NCI-H446 treated with DMSO at 0.1 percent for 48 hours (cell line): ENCODE data around the gene BTD.

Experiments used
- DNase-seq: peaks from one replicate; lab custom pipeline; 2025; lab: John Stamatoyannopoulos, UW

BTD gene

GRCh38 chr3:15636028-15636709, 34.6 kb downstream of the BTD start:
- DNase-seq = no peak

DNA sequence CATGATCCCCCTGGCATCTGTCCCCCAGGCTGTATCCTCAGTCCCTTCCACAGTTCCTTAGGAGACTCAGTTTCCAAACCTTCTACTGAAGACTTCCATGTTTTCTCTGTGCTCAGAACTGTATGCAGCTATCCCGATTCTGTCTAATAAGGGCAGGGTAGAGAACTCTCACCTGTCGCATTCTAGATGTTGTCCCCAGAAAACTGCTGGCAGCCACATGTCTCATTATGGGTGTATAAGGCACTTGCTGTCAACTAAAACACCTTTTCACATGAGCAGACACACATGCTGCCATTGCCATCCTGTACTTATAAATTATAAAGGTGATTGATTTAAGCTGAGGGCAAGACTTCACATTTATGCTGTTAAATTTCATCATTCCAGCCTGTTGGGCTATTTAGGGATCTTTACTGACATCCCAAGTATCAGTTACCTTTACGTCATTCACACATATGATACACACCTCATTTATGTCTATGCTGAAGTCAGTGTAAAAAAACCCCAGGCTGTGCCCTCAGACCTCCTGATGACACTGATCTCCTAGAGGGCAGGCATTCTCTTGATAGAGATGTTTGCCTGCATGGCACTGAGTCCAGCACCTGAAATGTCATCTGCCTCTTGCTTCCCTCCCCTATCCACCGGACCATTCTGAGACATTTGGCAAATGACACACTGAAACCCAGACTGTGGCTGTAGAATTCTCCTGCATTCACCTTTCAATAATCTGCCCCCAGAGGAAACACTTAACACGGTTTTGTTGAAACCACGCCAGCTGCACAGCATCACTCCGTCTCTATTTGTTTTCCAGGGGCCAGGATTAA, 35.8 kb downstream of the BTD start:
- DNase-seq = no peak

- no peak for DNase-seq
Observed at GRCh38 chr3:15638193-15638890, 36.8 kb downstream of the BTD start.

- no peak for DNase-seq
Observed at GRCh38 chr3:15638891-15639262, 37.3 kb downstream of the BTD start.

- no peak for DNase-seq
Observed at GRCh38 chr3:15645246-15645645, 43.7 kb downstream of the BTD start.

DNA sequence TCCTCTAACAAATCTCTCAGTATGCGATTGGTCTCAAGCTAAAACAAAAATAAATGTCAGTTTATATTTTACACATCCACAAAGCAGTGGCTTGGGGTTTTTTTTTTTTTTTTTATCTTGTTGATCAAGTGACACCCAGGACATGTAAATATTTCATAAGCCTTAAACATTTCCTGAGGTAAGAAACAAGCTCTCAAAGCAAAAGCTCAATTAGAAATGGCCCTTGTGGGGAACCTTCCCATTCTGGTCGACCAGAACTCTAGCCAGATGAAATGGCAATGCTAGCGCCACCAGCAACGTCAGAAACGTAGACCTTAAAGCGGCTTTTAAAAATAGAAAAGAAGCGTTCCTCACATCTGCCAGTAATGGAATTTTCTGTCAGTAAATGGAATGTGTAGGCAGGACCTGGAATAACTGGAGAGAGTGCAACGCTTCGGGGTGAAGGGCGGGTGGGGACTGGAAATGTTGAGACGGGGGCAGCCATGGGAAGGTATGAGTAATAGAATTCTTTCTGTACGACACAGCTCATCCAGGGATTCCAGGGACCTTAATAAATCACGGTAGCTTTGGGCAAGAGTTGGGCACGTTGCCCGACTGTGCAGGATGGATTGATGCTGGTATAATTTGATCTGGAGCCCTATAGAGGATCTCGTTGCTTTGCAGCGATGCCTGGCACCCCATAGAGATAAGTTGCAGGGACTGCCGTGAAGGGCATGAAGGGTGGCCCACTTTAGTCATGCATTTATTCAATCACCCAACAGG, 44.4 kb downstream of the BTD start:
- no peak for DNase-seq

DNA sequence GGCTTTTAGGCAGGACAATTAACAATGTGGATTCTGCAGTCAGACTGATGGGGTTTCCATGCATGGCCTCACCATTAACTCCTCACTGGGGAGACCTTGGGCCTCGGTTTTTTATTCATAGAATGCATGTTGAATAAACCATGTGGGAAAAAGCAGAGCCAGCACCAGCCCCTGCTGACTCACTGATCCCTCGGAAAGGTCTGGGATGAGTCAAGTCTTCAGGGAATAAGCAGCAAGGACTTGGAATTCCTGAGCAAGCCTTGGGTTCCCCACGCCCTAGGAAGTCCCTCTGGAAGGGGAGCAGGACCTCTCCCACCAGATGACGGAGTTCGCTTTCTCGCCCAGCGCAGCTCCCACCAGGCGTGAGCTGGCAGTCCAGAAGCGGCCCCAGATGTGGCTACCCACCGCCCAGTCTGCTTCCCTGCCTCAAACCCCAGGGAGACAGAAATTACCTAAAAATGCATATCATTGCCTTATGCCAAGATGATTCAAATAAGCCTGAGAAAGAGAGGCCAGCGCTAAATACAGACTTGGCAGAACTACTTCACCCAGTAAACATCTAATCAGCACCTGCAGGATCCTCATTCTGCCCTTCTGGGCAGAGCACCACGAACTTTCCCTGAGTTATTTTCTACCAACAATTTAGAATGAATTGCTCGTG, 45.4 kb downstream of the BTD start:
- DNase-seq = no peak

DNA sequence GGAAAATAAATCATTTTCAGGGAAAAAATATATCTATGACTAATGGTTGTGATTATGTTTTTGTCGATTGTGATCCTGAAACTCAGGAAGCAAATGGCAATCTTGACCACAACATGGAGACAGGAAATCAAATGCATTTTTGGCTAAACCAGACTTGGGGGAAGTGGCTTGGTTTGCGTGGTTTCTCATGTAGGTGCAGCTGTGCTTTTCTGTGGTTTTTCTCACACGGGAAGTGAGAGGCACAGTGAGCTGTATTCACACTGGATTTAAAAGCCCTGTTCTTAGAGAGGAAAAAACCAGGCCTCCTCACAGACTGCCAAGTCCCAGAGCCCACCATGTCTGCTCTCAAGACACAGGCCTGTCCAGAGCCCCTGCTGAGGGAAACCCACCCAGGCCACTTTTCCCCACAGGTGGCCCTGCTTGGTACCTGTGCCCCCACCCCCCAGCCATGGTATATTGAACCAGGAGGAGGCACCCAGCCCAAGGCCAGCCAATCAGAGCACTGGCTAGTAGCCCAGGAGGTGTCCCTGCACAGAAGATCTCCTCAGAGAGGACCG, 46.1 kb downstream of the BTD start:
- no peak for DNase-seq

GRCh38 chr3:15649341-15649740, 47.8 kb downstream of the BTD start:
- no peak for DNase-seq

GRCh38 chr3:15649858-15650257, 48.3 kb downstream of the BTD start:
- no peak for DNase-seq

- no peak for DNase-seq
Observed at GRCh38 chr3:15651396-15651795, 49.9 kb downstream of the BTD start.

GRCh38 chr3:15653321-15653720, 51.8 kb downstream of the BTD start:
- no peak for DNase-seq

DNA sequence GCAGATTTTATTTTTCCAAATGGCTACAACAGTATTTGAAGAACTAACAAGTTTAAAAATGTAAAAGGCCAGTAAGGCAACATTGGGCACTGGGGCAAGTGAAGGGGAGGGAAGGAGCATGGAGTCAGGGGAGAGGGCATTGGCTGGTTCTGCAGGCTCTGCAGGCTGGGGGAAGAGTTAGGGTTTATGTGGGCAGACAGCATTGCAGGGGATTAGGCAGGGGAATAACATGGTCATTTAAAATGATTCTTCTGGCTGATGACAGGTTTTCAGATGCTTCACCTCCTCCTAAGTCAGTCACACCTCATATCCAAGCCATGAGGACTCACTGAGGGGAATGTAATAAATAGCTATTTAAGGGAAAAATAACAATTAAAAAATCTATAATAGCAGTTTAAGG, 52.6 kb downstream of the BTD start:
- no peak for DNase-seq

DNA sequence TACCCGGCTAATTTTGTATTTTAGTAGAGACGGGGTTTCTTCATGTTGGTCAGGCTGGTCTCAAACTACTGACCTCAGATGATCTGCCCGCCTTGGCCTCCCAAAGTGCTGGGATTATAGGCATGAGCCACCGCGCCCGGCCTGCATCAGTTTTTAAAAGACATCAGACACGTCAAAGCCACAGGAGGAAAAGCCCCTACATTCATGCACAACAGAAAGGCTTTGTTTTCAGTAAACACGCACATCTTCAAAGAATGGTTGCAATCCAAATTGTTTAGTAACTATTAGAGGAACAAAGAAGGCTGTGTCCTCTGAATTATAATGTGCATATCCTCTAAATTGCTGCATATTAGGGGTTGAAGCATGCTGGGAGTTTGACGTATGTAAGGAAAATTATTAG, 53.3 kb downstream of the BTD start:
- DNase-seq = no peak

GRCh38 chr3:15656342-15656741, 54.8 kb downstream of the BTD start:
- DNase-seq = no peak

- no peak for DNase-seq
Observed at GRCh38 chr3:15657016-15657415, 55.5 kb downstream of the BTD start.

DNA sequence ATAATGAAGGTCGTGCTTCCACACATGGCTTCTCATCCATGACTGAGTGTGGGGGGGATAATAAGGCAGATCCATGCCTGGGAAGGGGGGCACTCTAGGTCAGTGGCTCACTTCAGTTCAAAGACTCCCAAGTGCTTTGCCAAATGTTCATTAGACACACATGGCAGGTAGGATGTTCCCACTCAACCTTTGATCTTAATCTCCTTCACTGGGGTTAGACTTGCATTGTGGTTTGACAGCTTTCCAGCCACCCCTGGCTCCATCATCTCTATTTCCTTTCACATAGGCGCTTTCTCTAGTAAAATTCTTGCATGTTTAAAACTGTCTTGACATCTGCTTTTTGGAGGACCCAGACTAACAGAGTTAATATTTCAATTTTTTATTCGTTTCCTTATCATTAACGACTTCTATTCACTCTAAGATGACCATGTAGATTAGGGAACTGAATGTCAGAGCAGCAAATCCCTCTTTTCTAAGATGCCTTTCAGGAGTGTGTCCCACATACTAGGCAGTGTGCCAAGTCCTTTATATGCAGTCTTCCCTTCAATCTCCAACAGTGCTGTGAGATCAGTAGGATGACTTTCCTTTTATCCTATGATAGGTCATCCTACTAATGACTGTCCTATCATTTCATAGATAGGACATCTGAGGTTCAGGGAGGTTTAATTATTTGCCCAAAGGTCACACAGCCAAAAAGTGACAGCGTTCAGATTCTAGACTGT, 57.9 kb downstream of the BTD start:
- DNase-seq = no peak

DNA sequence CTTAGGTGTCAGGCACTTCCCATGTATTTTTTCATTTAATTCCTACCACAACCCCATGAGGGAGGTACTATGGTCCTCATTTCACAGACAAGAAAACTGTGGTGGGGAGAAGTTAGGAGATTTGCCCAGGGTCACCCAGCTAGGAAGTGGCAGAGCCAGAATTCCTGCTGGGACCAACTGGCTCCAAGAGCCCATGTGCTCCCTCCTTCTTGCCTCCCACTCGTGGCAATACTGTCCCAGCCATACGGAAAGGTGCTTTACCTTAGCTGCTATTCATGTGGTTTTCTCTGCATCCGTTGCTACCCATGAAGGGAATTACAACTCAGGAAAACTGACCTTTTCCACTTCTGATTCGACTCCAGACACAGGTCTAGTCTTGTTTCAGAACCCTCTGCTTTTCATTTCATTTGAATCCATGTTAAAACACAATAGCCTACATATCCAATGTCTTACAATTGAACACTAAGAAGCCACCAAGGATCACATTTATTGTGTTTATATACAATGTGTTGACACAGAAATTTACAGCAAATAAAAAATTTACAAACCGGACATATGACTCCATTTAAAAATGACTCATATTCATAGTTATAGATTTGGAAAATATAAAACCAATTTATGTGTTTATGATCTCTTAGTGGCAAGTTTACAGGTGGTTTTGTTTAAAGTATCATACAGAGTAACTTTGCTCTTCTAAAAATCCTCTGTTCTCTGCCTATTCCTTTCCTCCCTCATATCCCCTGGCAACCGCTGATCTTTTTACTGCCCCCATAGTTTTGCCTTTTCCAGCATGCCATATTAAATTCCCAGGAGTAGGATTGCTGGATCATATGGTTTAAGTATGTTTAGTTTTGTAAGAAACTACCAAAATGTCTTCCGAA, 58.8 kb downstream of the BTD start:
- DNase-seq = no peak

DNA sequence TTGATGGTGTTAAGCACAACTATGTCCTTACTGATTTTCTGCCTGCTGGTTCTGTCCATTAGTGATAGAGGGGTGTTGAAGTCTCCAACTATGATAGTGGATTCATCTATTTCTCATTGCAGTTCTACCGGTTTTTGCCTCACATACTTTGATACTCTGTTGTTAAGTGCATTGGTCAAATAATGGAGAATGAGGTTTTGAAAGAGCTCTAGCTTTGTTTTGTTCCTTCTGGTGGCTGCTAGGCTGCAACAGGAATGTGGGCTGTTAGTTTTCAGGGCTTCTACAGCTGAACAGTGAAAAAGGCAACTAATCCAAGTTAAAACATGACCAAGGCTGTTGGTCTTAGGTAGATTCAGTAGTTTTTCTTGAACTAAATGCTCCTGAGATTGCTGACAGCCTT, 62.6 kb downstream of the BTD start:
- DNase-seq = no peak
